Osteoblast (primary cell): Measurements from ENCODE around the gene KLHL35. TPM values are rescaled to one million over a fixed set of nuclear protein-coding genes. Genes with fewer than 3 reads are reported as not detected.

ENCODE experiments used
- DNase-seq: peaks from one replicate; pipeline ENCODE4 v3.0.0; 2011; ENCODE audit warnings: low spot score, mixed read lengths; ENCODE audit not compliant: insufficient read length; ENCODE audit errors: missing footprints
- H2AFZ ChIP-seq: 2 replicates; pipeline ENCODE4 v1.6.0; 2011; ENCODE audit warnings: mild to moderate bottlenecking, low read length
- H3K27ac ChIP-seq: 2 replicates; pipeline ENCODE4 v1.5.1; 2011; ENCODE audit warnings: mild to moderate bottlenecking, low read depth, low read length, moderate library complexity
- H3K27me3 ChIP-seq: 2 replicates; pipeline ENCODE4 v1.6.0; 2012; ENCODE audit warnings: mild to moderate bottlenecking, control low read depth, inconsistent platforms, low read length, moderate library complexity; ENCODE audit not compliant: insufficient read depth
- H3K36me3 ChIP-seq: 2 replicates; pipeline ENCODE4 v1.5.1; 2011; ENCODE audit warnings: mild to moderate bottlenecking, low read length, control low read depth, moderate library complexity; ENCODE audit not compliant: insufficient read depth
- H3K4me1 ChIP-seq: 2 replicates; pipeline ENCODE4 v1.5.1; 2011; ENCODE audit warnings: mild to moderate bottlenecking, low read length, control low read depth, moderate library complexity; ENCODE audit not compliant: insufficient read depth
- H3K4me2 ChIP-seq: 2 replicates; pipeline ENCODE4 v1.6.0; 2011; ENCODE audit warnings: mild to moderate bottlenecking, low read length; ENCODE audit not compliant: insufficient read depth
- H3K4me3 ChIP-seq: fragments of 200-600 bp; sonication (generic); 3 replicates; pipeline ENCODE4 v1.5.1; 2012; ENCODE audit warnings: mild to moderate bottlenecking, low read length, inconsistent platforms; ENCODE audit not compliant: insufficient read depth
- H3K79me2 ChIP-seq: 2 replicates; pipeline ENCODE4 v1.6.0; 2012; ENCODE audit warnings: mild to moderate bottlenecking, low read length, control low read depth, inconsistent platforms; ENCODE audit not compliant: insufficient read depth
- H3K9me3 ChIP-seq: 2 replicates; pipeline ENCODE4 v1.5.1; 2011; ENCODE audit warnings: low read depth, low read length, control low read depth
- H4K20me1 ChIP-seq: 2 replicates; pipeline ENCODE4 v1.6.0; 2012; ENCODE audit warnings: mild to moderate bottlenecking, low read length, control low read depth; ENCODE audit not compliant: insufficient read depth
- CTCF ChIP-seq: IDR thresholded peaks from 2 replicates; pipeline ENCODE4 v1.5.1; 2011; ENCODE audit warnings: mild to moderate bottlenecking, low read depth, low read length, moderate library complexity; ENCODE audit errors: extremely low read depth
- total RNA-seq: library from RNA; depleted of rRNA; stranded (reverse); fragments of >200 nt; gene quantifications from 2 replicates; pipeline ENCODE4 v1.2.3, GENCODE V29; 2012

Gene KLHL35
- total RNA-seq, 1 donor = 4.3 TPM

GRCh38 chr11:75422248-75423231 is 10.5 kb downstream of the KLHL35 start:
- TF ChIP-seq CTCF = no peak
- no peaks in the 10 kb centered on the region for H3K27me3 ChIP-seq
- peaks cover 2% of the 10 kb centered on the region for H3K79me2 ChIP-seq
- no peak overlapping the region for H2AFZ ChIP-seq
- H3K9me3 ChIP-seq = no peaks in the 10 kb centered on the region
- no peak overlapping the region for H3K27ac ChIP-seq
- H3K4me3 ChIP-seq = no peak overlapping the region
- no peak overlapping the region for H3K4me2 ChIP-seq
- H4K20me1 ChIP-seq = no peaks in the 10 kb centered on the region
- peaks cover 21% of the 10 kb centered on the region for H3K4me1 ChIP-seq
- peak; percentile 83 for DNase-seq
- peaks cover 17% of the 10 kb centered on the region for H3K36me3 ChIP-seq

GRCh38 chr11:75421902-75422247 is 11.1 kb downstream of the KLHL35 start:
- H3K36me3 ChIP-seq = peaks cover 17% of the 10 kb centered on the region
- H4K20me1 ChIP-seq = no peaks in the 10 kb centered on the region
- H3K9me3 ChIP-seq = no peaks in the 10 kb centered on the region
- H3K27me3 ChIP-seq = no peaks in the 10 kb centered on the region
- peaks cover 2% of the 10 kb centered on the region for H3K79me2 ChIP-seq
- H3K4me1 ChIP-seq = peaks cover 22% of the 10 kb centered on the region
- peak; percentile 91 for DNase-seq
- no peak overlapping the region for H3K4me2 ChIP-seq
- no peak overlapping the region for H3K4me3 ChIP-seq
- TF ChIP-seq CTCF = no peak
- H3K27ac ChIP-seq = no peak overlapping the region
- H2AFZ ChIP-seq = no peak overlapping the region

GRCh38 chr11:75421035-75421602 is 11.9 kb downstream of the KLHL35 start:
- H2AFZ ChIP-seq = no peak overlapping the region
- H3K79me2 ChIP-seq = peaks cover 2% of the 10 kb centered on the region
- peaks cover 18% of the 10 kb centered on the region for H3K36me3 ChIP-seq
- TF ChIP-seq CTCF = no peak
- peaks cover 22% of the 10 kb centered on the region for H3K4me1 ChIP-seq
- no peak overlapping the region for H3K4me3 ChIP-seq
- no peaks in the 10 kb centered on the region for H3K27me3 ChIP-seq
- H3K4me2 ChIP-seq = no peak overlapping the region
- no peaks in the 10 kb centered on the region for H4K20me1 ChIP-seq
- DNase-seq = peak; percentile 70
- H3K27ac ChIP-seq = no peak overlapping the region
- no peaks in the 10 kb centered on the region for H3K9me3 ChIP-seq

- Histone ChIP-seq H3K36me3 (peaks cover 21% of the 10 kb centered on the region), H4K20me1 (no peaks in the 10 kb centered on the region), H3K27me3 (no peaks in the 10 kb centered on the region), H3K9me3 (no peaks in the 10 kb centered on the region), H3K4me1 (peaks cover 22% of the 10 kb centered on the region), H3K4me3 (no peak overlapping the region), H3K79me2 (peaks cover 2% of the 10 kb centered on the region), H3K27ac (no peak overlapping the region), H2AFZ (no peak overlapping the region), H3K4me2 (no peak overlapping the region)
- TF ChIP-seq CTCF = no peak
- peak; percentile 68 for DNase-seq
Measured at GRCh38 chr11:75420224-75421034, 12.6 kb downstream of the KLHL35 start.
